ENCODE data around the gene ZNF33A. TPM values are rescaled to one million over a fixed set of nuclear protein-coding genes. Genes with fewer than 3 reads are reported as not detected.

Gene ZNF33A
- total RNA-seq, 1 donor from 2014 or later: 65.5 TPM

- H3K9me3 ChIP-seq (ENCODE audit: low read depth): no peaks in the 10 kb centered on the region
- peaks cover 21% of the 10 kb centered on the region for H3K36me3 ChIP-seq
- DNase-seq (ENCODE audit: low spot score): no peak
- H3K79me2 ChIP-seq (ENCODE audit: low read depth): peaks cover 15% of the 10 kb centered on the region
- Mint-ChIP-seq H3K9me3 (peaks cover 50% of the 10 kb centered on the region), H3K27me3 (ENCODE audit: insufficient read depth, low read depth) (peaks cover 2% of the 10 kb centered on the region), H3K4me1 (no peaks in the 10 kb centered on the region), H3K36me3 (peaks cover 71% of the 10 kb centered on the region), H3K27ac (no peak overlapping the region), H3K4me3 (no peak overlapping the region)
- H3K4me3 ChIP-seq: no peak overlapping the region
- no peaks in the 10 kb centered on the region for H3F3A ChIP-seq (ENCODE audit: low read depth)
- no peak overlapping the region for H2AFZ ChIP-seq (replicated peaks)
- H3K27ac ChIP-seq: no peak overlapping the region
- TF ChIP-seq EZH2 (IDR thresholded peaks at IDR 0.05): no peak
- no peak for TF ChIP-seq EZH2phosphoT487 (IDR thresholded peaks at IDR 0.05)
- H3K4me1 ChIP-seq: no peaks in the 10 kb centered on the region
- no peaks in the 10 kb centered on the region for H4K20me1 ChIP-seq (ENCODE audit: low read depth)
- H3K27me3 ChIP-seq: no peaks in the 10 kb centered on the region
- no peak overlapping the region for H3K9ac ChIP-seq
- no peak overlapping the region for H3K4me2 ChIP-seq
These were observed 33.0 kb downstream of the ZNF33A start for GRCh38 chr10:38043516-38043915.

- DNase-seq (ENCODE audit: low spot score): no peak
- Histone ChIP-seq H3K9ac (no peak overlapping the region), H3K27me3 (no peaks in the 10 kb centered on the region), H3K4me2 (no peak overlapping the region), H3K4me1 (no peaks in the 10 kb centered on the region), H3K4me3 (no peak overlapping the region), H3K9me3 (ENCODE audit: low read depth) (peaks cover 8% of the 10 kb centered on the region), H3K36me3 (peaks cover 25% of the 10 kb centered on the region), H3F3A (ENCODE audit: low read depth) (no peaks in the 10 kb centered on the region), H4K20me1 (ENCODE audit: low read depth) (no peaks in the 10 kb centered on the region), H2AFZ (replicated peaks) (no peak overlapping the region), H3K79me2 (ENCODE audit: low read depth) (peaks cover 8% of the 10 kb centered on the region), H3K27ac (no peak overlapping the region)
- Mint-ChIP-seq H3K4me3 (no peak overlapping the region), H3K27ac (no peak overlapping the region), H3K36me3 (peaks cover 69% of the 10 kb centered on the region), H3K4me1 (no peaks in the 10 kb centered on the region), H3K27me3 (ENCODE audit: insufficient read depth, low read depth) (peaks cover 2% of the 10 kb centered on the region), H3K9me3 (peaks cover 43% of the 10 kb centered on the region)
- TF ChIP-seq EZH2 (IDR thresholded peaks at IDR 0.05): no peak
- TF ChIP-seq, protein P1, sequence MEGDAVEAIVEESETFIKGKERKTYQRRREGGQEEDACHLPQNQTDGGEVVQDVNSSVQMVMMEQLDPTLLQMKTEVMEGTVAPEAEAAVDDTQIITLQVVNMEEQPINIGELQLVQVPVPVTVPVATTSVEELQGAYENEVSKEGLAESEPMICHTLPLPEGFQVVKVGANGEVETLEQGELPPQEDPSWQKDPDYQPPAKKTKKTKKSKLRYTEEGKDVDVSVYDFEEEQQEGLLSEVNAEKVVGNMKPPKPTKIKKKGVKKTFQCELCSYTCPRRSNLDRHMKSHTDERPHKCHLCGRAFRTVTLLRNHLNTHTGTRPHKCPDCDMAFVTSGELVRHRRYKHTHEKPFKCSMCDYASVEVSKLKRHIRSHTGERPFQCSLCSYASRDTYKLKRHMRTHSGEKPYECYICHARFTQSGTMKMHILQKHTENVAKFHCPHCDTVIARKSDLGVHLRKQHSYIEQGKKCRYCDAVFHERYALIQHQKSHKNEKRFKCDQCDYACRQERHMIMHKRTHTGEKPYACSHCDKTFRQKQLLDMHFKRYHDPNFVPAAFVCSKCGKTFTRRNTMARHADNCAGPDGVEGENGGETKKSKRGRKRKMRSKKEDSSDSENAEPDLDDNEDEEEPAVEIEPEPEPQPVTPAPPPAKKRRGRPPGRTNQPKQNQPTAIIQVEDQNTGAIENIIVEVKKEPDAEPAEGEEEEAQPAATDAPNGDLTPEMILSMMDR (IDR thresholded peaks at IDR 0.05): no peak
- no peak for TF ChIP-seq EZH2phosphoT487 (IDR thresholded peaks at IDR 0.05)
These were observed 34.7 kb downstream of the ZNF33A start for GRCh38 chr10:38045129-38045528.

DNA sequence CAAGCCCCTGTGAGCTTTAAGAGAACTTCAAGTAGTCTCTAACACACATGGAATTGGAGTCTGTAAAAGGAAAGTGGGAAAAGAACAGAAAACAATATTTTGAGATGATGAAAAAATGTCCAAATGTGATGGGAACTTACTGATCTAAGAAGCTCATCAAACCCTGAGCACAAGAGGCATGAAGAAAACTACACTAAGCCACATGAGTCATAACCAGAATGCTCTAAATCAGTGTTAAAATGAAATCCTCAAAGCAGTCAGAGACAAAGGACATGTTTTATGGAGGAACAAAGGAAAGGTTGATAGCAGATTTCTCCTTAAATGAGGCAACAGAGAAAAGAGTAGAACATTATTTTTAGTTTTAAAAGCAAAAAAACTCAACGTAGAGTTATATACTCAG is 37.2 kb downstream of the ZNF33A start:
- no peaks in the 10 kb centered on the region for H3K4me1 ChIP-seq
- no peaks in the 10 kb centered on the region for H4K20me1 ChIP-seq (ENCODE audit: low read depth)
- no peak overlapping the region for H3K27ac Mint-ChIP-seq
- no peak overlapping the region for H2AFZ ChIP-seq (replicated peaks)
- peaks cover 30% of the 10 kb centered on the region for H3K36me3 ChIP-seq
- no peak for TF ChIP-seq EZH2 (IDR thresholded peaks at IDR 0.05)
- TF ChIP-seq, protein P1 (IDR thresholded peaks at IDR 0.05): no peak
- no peak for TF ChIP-seq EZH2phosphoT487 (IDR thresholded peaks at IDR 0.05)
- no peak overlapping the region for H3K4me3 Mint-ChIP-seq
- no peak overlapping the region for H3K4me2 ChIP-seq
- no peak overlapping the region for H3K4me3 ChIP-seq
- H3K27me3 Mint-ChIP-seq (ENCODE audit: insufficient read depth, low read depth): no peaks in the 10 kb centered on the region
- DNase-seq (ENCODE audit: low spot score): no peak
- peaks cover 71% of the 10 kb centered on the region for H3K36me3 Mint-ChIP-seq
- H3K9ac ChIP-seq: no peak overlapping the region
- peaks cover 19% of the 10 kb centered on the region for H3K9me3 ChIP-seq (ENCODE audit: low read depth)
- H3K79me2 ChIP-seq (ENCODE audit: low read depth): peaks cover 8% of the 10 kb centered on the region
- H3K27ac ChIP-seq: no peak overlapping the region
- H3K9me3 Mint-ChIP-seq: peaks cover 45% of the 10 kb centered on the region
- H3F3A ChIP-seq (ENCODE audit: low read depth): no peaks in the 10 kb centered on the region
- no peaks in the 10 kb centered on the region for H3K27me3 ChIP-seq
- no peaks in the 10 kb centered on the region for H3K4me1 Mint-ChIP-seq

DNA sequence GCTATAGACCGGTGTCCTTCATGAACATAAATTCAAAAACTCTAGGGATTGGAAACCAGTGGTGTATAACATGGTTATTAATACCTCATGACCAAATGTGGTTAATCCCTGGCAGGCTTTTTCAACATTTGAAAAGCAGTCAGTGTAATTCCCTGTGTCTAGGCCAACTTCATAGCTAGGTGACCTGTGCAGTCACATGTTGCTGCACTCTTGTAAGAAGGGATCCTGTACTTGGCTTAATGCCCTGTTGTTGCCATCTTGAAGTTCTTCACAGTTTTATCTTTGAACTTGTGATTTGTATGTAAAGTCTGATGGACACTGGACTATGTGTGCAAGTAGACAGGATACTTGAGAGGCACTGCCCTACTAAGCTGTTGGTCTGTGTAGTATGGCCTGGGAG is 39.7 kb downstream of the ZNF33A start:
- Mint-ChIP-seq H3K4me3 (no peak overlapping the region), H3K27ac (no peak overlapping the region), H3K9me3 (peaks cover 53% of the 10 kb centered on the region), H3K36me3 (peaks cover 73% of the 10 kb centered on the region), H3K27me3 (ENCODE audit: insufficient read depth, low read depth) (no peaks in the 10 kb centered on the region), H3K4me1 (no peaks in the 10 kb centered on the region)
- TF ChIP-seq EZH2phosphoT487 (IDR thresholded peaks at IDR 0.05) (no peak), EZH2 (IDR thresholded peaks at IDR 0.05) (no peak)
- TF ChIP-seq, protein P1 (IDR thresholded peaks at IDR 0.05): no peak
- Histone ChIP-seq H3K9ac (no peak overlapping the region), H3K4me1 (no peaks in the 10 kb centered on the region), H3K36me3 (peaks cover 47% of the 10 kb centered on the region), H3K27me3 (no peaks in the 10 kb centered on the region), H3K9me3 (ENCODE audit: low read depth) (peaks cover 44% of the 10 kb centered on the region), H3K79me2 (ENCODE audit: low read depth) (peaks cover 2% of the 10 kb centered on the region), H3K27ac (no peak overlapping the region), H2AFZ (replicated peaks) (no peak overlapping the region), H3F3A (ENCODE audit: low read depth) (peaks cover 2% of the 10 kb centered on the region), H4K20me1 (ENCODE audit: low read depth) (no peaks in the 10 kb centered on the region), H3K4me2 (no peak overlapping the region), H3K4me3 (no peak overlapping the region)
- no peak for DNase-seq (ENCODE audit: low spot score)

Data from neural progenitor cell (in vitro differentiated cells).